Activated CD4-positive, alpha-beta memory T cell treated with anti-CD3 and anti-CD28 coated beads for 36 hours (primary cell): ENCODE data around the gene ENAH. TPM values are rescaled to one million over a fixed set of nuclear protein-coding genes. Genes with fewer than 3 reads are reported as not detected.
A peak's percentile ranks its signal among the peaks of the same experiment; 100 is the strongest.

Experiments used
- CTCF ChIA-PET: fragments of 350-600 bp; sonication (Branson Sonifier 250); formaldehyde crosslinking; loops from one replicate; lab custom pipeline; 2021; ENCODE audit warnings: antibody characterized with exemption, inconsistent platforms; lab: Charles Lee
- POLR2A ChIA-PET: fragments of 350-600 bp; sonication (Branson Sonifier 250); formaldehyde crosslinking; loops from one replicate; lab custom pipeline; 2021; ENCODE audit warnings: antibody characterized with exemption; lab: Charles Lee
- DNase-seq: peaks from one replicate; pipeline ENCODE4 v3.0.0-alpha.2; 2020
- H3K27ac Mint-ChIP-seq: one replicate; pipeline ENCODE4 v1.8.0; 2021; ENCODE audit warnings: mixed read lengths
- H3K27me3 Mint-ChIP-seq: one replicate; pipeline ENCODE4 v1.8.0; 2021; ENCODE audit warnings: mixed read lengths
- H3K36me3 Mint-ChIP-seq: one replicate; pipeline ENCODE4 v1.8.0; 2021; ENCODE audit warnings: mixed read lengths
- H3K4me1 Mint-ChIP-seq: one replicate; pipeline ENCODE4 v1.8.0; 2021; ENCODE audit warnings: low read depth, mixed read lengths
- H3K4me3 Mint-ChIP-seq: one replicate; pipeline ENCODE4 v1.8.0; 2021; ENCODE audit warnings: mild to moderate bottlenecking, mixed read lengths
- H3K9me3 Mint-ChIP-seq: one replicate; pipeline ENCODE4 v1.8.0; 2021; ENCODE audit warnings: mixed read lengths
- intact Hi-C: fragments of 100-400 bp; cut with micrococcal nuclease; formaldehyde crosslinking; loops from one replicate; pipeline ENCODE4 v1.15.1; 2023
- total RNA-seq, 2 experiments: library from RNA; stranded (reverse); gene quantifications; one replicate each; pipeline ENCODE4 v1.2.3, GENCODE V29; 2021

The ENAH gene
- total RNA-seq, 2 experiments from 2014 or later = 0.80 to 0.95 TPM

DNA sequence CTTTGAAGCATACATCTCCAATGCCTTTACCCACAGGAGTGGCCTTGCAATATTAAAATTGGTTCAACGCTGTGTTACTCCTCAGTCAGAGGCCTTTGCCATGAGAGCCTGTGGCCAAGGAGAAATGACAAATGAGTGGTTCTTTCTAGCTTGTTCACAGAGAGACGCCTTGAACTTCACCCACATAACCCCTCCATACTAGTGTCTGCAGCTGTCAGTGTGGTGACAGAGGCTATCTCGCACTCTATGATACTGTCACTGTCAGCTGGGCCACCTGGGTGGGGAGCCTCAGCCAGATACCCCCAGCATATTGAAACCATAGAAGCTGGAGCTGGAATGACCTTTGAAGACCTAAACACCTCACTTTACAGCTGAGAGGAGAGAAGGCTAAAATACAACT is 167.7 kb downstream of the ENAH start:
- Mint-ChIP-seq H3K4me3 (no peak overlapping the region), H3K27ac (no peak overlapping the region), H3K27me3 (peaks cover 3% of the 10 kb centered on the region), H3K36me3 (no peaks in the 10 kb centered on the region), H3K9me3 (no peaks in the 10 kb centered on the region), H3K4me1 (no peaks in the 10 kb centered on the region)
- intact Hi-C loops = no loop called here
- ChIA-PET POLR2A (interaction anchor here (0.6 kb wide), 1 partner anchor 364 kb away, joined by 3 read pairs; no protein-coding TSS in a partner anchor), CTCF (interaction anchor here (1.1 to 1.6 kb wide), 4 partner anchors 10 to 478 kb away, joined by 3 to 10 read pairs (median 4); no protein-coding TSS in a partner anchor)
- DNase-seq = no peak

GRCh38 chr1:225484657-225485214 is 168.2 kb downstream of the ENAH start:
- Mint-ChIP-seq H3K36me3 (no peaks in the 10 kb centered on the region), H3K27ac (no peak overlapping the region), H3K27me3 (peaks cover 3% of the 10 kb centered on the region), H3K4me3 (no peak overlapping the region), H3K9me3 (no peaks in the 10 kb centered on the region), H3K4me1 (no peaks in the 10 kb centered on the region)
- intact Hi-C loops = no loop called here
- POLR2A ChIA-PET = interaction anchor here (0.6 kb wide), 1 partner anchor 364 kb away, joined by 3 read pairs; no protein-coding TSS in a partner anchor
- DNase-seq = no peak
- CTCF ChIA-PET = interaction anchor here (1.1 to 1.6 kb wide), 4 partner anchors 10 to 478 kb away, joined by 3 to 10 read pairs (median 4); no protein-coding TSS in a partner anchor

GRCh38 chr1:225483818-225484656 is 168.9 kb downstream of the ENAH start:
- ChIA-PET CTCF (interaction anchor here (0.8 to 1.1 kb wide), 2 partner anchors 14 to 504 kb away, joined by 3 read pairs; no protein-coding TSS in a partner anchor), POLR2A (no interaction called here)
- Mint-ChIP-seq H3K36me3 (no peaks in the 10 kb centered on the region), H3K4me1 (no peaks in the 10 kb centered on the region), H3K27me3 (no peaks in the 10 kb centered on the region), H3K27ac (no peak overlapping the region), H3K9me3 (no peaks in the 10 kb centered on the region), H3K4me3 (no peak overlapping the region)
- no peak for DNase-seq
- intact Hi-C loops = no loop called here

DNA sequence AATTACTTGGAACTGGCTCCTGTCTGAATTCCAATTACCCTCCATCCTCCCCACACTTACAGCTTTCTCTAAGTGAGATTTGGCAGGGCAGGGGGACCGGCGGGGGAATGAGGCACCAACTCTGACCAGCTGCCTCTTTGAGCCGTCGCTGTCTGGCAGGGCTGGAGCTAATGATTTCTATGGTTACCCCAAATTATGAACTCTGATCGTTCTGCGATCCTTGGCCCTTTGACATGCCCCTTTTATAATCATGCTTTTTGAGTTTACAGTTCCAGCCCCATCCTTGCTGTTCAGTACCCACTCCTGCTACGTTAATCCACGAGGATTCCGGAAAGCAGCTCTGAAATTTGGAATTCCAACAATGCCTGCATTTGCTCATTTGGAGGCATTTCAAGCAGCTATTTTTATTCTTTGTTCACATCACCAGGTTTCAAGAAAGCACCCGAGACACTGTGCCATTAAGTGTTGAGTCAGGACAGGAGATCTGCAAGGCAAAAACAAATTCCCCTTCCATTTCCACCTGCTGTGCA is 170.4 kb downstream of the ENAH start:
- DNase-seq = no peak
- H3K27ac Mint-ChIP-seq = no peak overlapping the region
- intact Hi-C loops = no loop called here
- CTCF ChIA-PET = interaction anchor here (0.6 to 2.9 kb wide), 9 partner anchors 10 to 429 kb away, joined by 3 to 15 read pairs (median 5); partner anchors contain the start of gene SRP9
- no peaks in the 10 kb centered on the region for H3K9me3 Mint-ChIP-seq
- H3K4me1 Mint-ChIP-seq = peaks cover 8% of the 10 kb centered on the region
- POLR2A ChIA-PET = no interaction called here
- no peaks in the 10 kb centered on the region for H3K27me3 Mint-ChIP-seq
- no peak overlapping the region for H3K4me3 Mint-ChIP-seq
- H3K36me3 Mint-ChIP-seq = no peaks in the 10 kb centered on the region

DNA sequence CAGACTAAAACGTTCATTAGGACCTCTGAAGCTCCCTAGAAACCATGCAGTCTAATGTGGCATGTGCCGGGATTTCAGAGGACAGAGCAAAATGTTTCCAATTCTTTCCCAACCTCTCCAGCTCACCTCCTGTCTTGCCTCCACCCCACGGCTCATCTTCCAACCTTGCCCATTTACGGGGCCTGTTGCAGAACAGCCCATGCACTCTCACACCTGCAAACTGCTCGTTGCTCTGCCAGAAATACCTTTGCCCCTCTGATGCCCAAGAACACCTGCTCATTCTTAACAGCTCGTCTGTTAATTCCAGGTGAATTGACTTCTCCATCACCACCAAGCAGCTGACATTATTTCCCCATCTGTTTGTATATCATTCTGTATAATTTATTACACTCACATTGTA is 171.2 kb downstream of the ENAH start:
- Mint-ChIP-seq H3K36me3 (no peaks in the 10 kb centered on the region), H3K4me3 (no peak overlapping the region), H3K27ac (no peak overlapping the region), H3K27me3 (no peaks in the 10 kb centered on the region), H3K4me1 (peaks cover 15% of the 10 kb centered on the region), H3K9me3 (no peaks in the 10 kb centered on the region)
- intact Hi-C loops = no loop called here
- no peak for DNase-seq
- ChIA-PET POLR2A (no interaction called here), CTCF (interaction anchor here (1.2 to 2.9 kb wide), 9 partner anchors 9 to 490 kb away, joined by 3 to 15 read pairs (median 4); partner anchors contain the start of gene SRP9)

- DNase-seq = peak; percentile 70
Observed at GRCh38 chr1:225480825-225481434, 172.0 kb downstream of the ENAH start.

GRCh38 chr1:225479996-225480720 is 172.8 kb downstream of the ENAH start:
- H3K27ac Mint-ChIP-seq = no peak overlapping the region
- intact Hi-C loops = loop anchor here (5.0 kb wide), 2 partner anchors 72 to 172 kb away; partner anchors contain the start of gene ENAH

More at GRCh38 chr1:225480825-225481434, 172.0 kb downstream of the ENAH start:
- intact Hi-C loops = no loop called here
- CTCF ChIA-PET = interaction anchor here (0.7 to 2.9 kb wide), 8 partner anchors 8 to 491 kb away, joined by 3 to 15 read pairs (median 4); partner anchors contain the start of gene SRP9
- no peaks in the 10 kb centered on the region for H3K9me3 Mint-ChIP-seq
- H3K27me3 Mint-ChIP-seq = no peaks in the 10 kb centered on the region
- H3K4me3 Mint-ChIP-seq = no peak overlapping the region
- no peak overlapping the region for H3K27ac Mint-ChIP-seq
- H3K36me3 Mint-ChIP-seq = no peaks in the 10 kb centered on the region
- peaks cover 23% of the 10 kb centered on the region for H3K4me1 Mint-ChIP-seq
- POLR2A ChIA-PET = no interaction called here

GRCh38 chr1:225479341-225479740 is 173.6 kb downstream of the ENAH start:
- H3K36me3 Mint-ChIP-seq = no peaks in the 10 kb centered on the region
- ChIA-PET CTCF (interaction anchor here (0.8 to 3.5 kb wide), 5 partner anchors 8 to 432 kb away, joined by 4 to 14 read pairs (median 6); no protein-coding TSS in a partner anchor), POLR2A (interaction anchor here (1.0 kb wide), 1 partner anchor 298 kb away, joined by 4 read pairs; the partner anchor contains the start of gene SRP9)
- no peak overlapping the region for H3K4me3 Mint-ChIP-seq
- no peaks in the 10 kb centered on the region for H3K27me3 Mint-ChIP-seq
- DNase-seq = no peak
- H3K9me3 Mint-ChIP-seq = no peaks in the 10 kb centered on the region
- intact Hi-C loops = loop anchor here (5.0 kb wide), 2 partner anchors 73 to 173 kb away; partner anchors contain the start of gene ENAH
- peaks cover 30% of the 10 kb centered on the region for H3K4me1 Mint-ChIP-seq
- H3K27ac Mint-ChIP-seq = no peak overlapping the region

More at GRCh38 chr1:225479996-225480720, 172.8 kb downstream of the ENAH start:
- no peak overlapping the region for H3K4me3 Mint-ChIP-seq
- H3K27me3 Mint-ChIP-seq = no peaks in the 10 kb centered on the region
- POLR2A ChIA-PET = no interaction called here
- CTCF ChIA-PET = interaction anchor here (1.3 to 3.5 kb wide), 4 partner anchors 9 to 431 kb away, joined by 4 to 15 read pairs (median 10); partner anchors contain the start of gene SRP9
- no peaks in the 10 kb centered on the region for H3K36me3 Mint-ChIP-seq
- DNase-seq = no peak
- peaks cover 24% of the 10 kb centered on the region for H3K4me1 Mint-ChIP-seq
- H3K9me3 Mint-ChIP-seq = no peaks in the 10 kb centered on the region

DNA sequence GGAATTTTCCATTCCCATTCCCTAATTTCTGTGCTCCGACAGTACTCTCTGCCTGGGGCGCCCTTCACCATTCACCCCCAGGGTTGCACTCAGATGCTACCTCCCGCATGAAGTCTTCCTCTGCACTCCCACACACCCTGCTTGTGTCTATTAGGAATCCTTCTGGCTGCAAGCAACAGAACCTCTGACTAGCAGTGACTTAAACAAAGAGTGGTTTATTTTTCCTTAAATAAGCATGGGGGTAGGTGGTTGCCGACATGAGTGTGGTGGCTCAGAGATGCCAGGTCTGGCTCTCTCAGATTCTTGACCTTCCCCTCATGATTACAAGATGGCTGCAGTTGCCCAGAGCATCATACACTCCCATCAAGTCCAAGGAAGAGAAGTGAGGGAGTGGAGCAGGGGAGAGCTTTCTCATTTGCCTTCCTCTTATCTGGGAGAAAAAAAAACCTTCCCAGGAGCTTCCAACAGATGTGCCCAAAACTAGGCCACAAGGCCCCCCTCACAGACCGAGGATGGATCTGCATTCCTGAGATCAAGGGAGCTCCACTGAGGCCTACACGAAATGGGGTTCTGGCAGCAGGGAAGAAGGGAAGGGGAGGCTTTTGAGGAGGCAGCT is 175.5 kb downstream of the ENAH start:
- Mint-ChIP-seq H3K27me3 (no peaks in the 10 kb centered on the region), H3K4me1 (peaks cover 41% of the 10 kb centered on the region), H3K4me3 (no peak overlapping the region), H3K36me3 (no peaks in the 10 kb centered on the region), H3K27ac (no peak overlapping the region), H3K9me3 (no peaks in the 10 kb centered on the region)
- intact Hi-C loops = loop anchor here (5.0 kb wide), 2 partner anchors 75 to 175 kb away; partner anchors contain the start of gene ENAH
- POLR2A ChIA-PET = interaction anchor here (1.0 kb wide), 1 partner anchor 405 kb away, joined by 3 read pairs; the partner anchor contains the start of gene TMEM63A
- CTCF ChIA-PET = interaction anchor here (1.0 to 4.0 kb wide), 7 partner anchors 9 to 510 kb away, joined by 4 to 32 read pairs (median 6); partner anchors contain the start of gene SRP9
- DNase-seq = no peak

DNA sequence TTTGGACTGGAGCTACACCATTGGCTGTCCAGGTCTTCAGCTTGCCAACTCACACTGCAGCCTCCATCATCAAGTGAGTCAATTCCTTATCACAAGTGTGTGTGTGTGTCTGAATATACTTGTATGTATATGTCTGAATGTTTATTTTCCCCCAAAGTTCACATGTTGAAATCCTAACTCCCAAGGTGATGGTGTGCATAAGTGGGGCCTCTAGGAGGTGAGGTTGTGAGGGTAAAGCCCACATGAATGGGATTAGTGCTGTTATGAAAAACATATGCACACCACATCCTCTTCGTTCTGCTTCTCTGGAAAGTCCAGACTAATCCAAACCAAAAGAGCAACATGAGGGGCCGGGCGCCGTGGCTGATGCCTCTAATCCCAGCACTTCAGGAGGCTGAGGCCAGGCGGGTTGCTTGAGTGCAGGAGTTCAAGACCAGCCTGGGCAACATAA is 176.4 kb downstream of the ENAH start:
- POLR2A ChIA-PET = no interaction called here
- intact Hi-C loops = loop anchor here (5.0 kb wide), 2 partner anchors 76 to 176 kb away; partner anchors contain the start of gene ENAH
- no peak overlapping the region for H3K4me3 Mint-ChIP-seq

More for the DNA sequence above, 176.4 kb downstream of the ENAH start:
- no peak for DNase-seq
- Mint-ChIP-seq H3K9me3 (no peaks in the 10 kb centered on the region), H3K4me1 (peaks cover 41% of the 10 kb centered on the region), H3K27ac (no peak overlapping the region), H3K27me3 (no peaks in the 10 kb centered on the region), H3K36me3 (no peaks in the 10 kb centered on the region)
- CTCF ChIA-PET = interaction anchor here (1.0 to 4.0 kb wide), 5 partner anchors 8 to 511 kb away, joined by 4 to 32 read pairs (median 6); partner anchors contain the start of gene SRP9
